ENCODE measurements around the gene YIF1A.

YIF1A gene

DNA sequence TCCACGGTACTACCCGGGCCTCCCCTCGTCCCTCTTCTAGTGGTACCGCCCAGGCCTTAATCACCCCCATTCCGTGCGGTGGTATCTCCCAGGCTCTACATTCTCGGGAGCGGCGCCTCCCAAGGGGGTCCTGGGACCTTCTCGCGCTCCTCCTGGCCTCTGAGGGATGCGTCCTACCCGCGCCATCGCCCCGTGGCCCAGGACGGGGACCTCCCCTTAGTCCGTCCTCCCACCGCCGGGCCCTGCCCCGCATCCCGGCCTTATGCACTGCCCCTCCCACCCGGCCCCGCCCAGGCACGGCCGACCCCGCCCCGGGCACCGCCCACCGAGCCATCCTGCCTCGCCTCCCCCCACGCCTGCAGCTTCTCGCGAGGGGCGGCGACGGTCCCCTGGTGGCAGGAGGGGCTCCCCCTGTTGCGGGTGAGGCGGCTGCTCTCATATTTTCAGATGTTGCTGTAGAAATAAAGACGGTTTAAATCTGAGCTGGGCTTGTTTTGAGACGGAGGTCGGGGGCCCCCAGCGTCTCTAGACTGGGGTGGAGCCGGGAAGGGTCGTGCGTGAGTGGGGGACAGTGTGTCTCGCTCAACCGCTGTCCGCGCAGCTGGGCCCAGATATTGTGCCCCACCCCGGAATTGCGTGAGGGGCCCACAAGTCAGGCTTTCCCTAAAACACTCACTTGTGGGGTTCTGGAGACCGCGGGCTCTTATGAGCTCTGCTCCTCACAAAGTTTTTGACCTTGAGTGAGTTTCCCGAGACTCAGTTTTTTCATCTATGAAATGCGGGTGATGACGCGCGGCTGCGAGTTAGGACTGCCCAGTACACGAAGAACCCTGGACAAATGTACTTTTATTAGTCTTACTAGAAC lies 21.3 kb downstream of the YIF1A start:
- Mint-ChIP-seq H3K27ac (peak overlapping the region; percentile 87), H3K9me3 (no peaks in the 10 kb centered on the region)

DNA sequence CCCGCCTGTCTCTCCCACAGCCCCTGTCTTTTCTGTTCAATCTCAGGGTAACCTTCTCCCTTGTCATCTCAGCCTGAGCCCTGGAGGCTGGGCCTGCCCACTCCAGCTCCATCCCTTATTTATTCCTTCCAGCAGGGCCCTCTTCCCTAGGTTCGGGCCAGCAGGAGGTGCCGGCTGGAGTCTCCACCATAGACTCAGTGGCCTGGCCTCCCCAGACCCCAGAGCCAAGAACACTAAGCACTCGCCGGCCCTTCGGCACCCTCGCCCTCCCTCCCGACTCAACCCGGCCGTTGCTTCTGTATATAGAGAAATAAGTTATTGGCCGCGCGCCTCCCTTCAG lies 21.9 kb downstream of the YIF1A start:
- Mint-ChIP-seq H3K4me3 (peak overlapping the region; percentile 91), H3K36me3 (ENCODE audit: low read depth) (peaks cover 32% of the 10 kb centered on the region), H3K9me3 (no peaks in the 10 kb centered on the region), H3K27me3 (peaks cover 3% of the 10 kb centered on the region), H3K27ac (peak overlapping the region; percentile 87), H3K4me1 (ENCODE audit: low read depth) (peaks cover 44% of the 10 kb centered on the region)
- intact Hi-C loops (cut with micrococcal nuclease) = loop anchor here (5.0 kb wide), 1 partner anchor 350 kb away; the partner anchor contains the start of genes C11orf68 and DRAP1

More for the DNA sequence above, 21.3 kb downstream of the YIF1A start:
- Mint-ChIP-seq H3K4me1 (ENCODE audit: low read depth) (peaks cover 44% of the 10 kb centered on the region), H3K4me3 (peak overlapping the region; percentile 91), H3K27me3 (peaks cover 3% of the 10 kb centered on the region), H3K36me3 (ENCODE audit: low read depth) (peaks cover 38% of the 10 kb centered on the region)
- intact Hi-C loops (cut with micrococcal nuclease) = loop anchor here (2.0 to 5.0 kb wide), 2 partner anchors 15 to 350 kb away; partner anchors contain the start of genes C11orf68 and DRAP1

DNA sequence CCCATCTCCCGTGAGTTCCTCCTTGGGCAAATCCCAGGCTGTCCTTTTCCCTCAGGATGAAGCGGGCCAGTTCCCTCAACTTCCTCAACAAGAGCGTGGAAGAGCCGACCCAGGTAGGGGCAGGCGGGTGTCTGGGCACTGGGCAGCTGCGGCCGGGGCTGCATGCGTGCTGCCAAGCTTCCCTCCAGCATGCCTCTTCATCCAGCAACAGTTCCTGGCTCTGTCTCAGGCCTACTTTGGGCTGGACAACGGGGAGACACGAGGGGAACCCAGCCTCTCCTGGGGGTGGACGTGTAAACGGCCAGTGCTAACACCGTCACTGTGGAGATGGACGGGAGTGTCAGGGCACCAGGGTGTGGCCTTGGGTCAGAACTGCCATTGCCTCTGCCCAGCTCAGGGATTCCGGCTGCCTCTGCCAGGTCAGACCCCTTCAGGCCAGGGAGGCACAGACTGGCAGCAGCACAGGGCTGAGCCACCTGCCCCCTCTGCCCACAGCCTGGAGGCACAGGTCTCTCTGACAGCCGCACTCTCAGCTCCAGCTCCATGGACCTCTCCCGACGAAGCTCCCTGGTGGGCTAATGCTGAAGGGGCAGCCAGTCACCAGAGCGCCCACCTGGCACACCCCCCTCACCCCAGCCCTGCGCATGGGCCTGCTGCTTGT lies 22.4 kb downstream of the YIF1A start:
- intact Hi-C loops (cut with micrococcal nuclease) = loop anchor here (5.0 kb wide), 1 partner anchor 349 kb away; the partner anchor contains the start of genes C11orf68 and DRAP1
- Mint-ChIP-seq H3K9me3 (no peaks in the 10 kb centered on the region), H3K27ac (peak overlapping the region; percentile 87), H3K27me3 (peaks cover 5% of the 10 kb centered on the region), H3K4me3 (peak overlapping the region; percentile 91), H3K36me3 (ENCODE audit: low read depth) (peaks cover 29% of the 10 kb centered on the region), H3K4me1 (ENCODE audit: low read depth) (peaks cover 44% of the 10 kb centered on the region)

DNA sequence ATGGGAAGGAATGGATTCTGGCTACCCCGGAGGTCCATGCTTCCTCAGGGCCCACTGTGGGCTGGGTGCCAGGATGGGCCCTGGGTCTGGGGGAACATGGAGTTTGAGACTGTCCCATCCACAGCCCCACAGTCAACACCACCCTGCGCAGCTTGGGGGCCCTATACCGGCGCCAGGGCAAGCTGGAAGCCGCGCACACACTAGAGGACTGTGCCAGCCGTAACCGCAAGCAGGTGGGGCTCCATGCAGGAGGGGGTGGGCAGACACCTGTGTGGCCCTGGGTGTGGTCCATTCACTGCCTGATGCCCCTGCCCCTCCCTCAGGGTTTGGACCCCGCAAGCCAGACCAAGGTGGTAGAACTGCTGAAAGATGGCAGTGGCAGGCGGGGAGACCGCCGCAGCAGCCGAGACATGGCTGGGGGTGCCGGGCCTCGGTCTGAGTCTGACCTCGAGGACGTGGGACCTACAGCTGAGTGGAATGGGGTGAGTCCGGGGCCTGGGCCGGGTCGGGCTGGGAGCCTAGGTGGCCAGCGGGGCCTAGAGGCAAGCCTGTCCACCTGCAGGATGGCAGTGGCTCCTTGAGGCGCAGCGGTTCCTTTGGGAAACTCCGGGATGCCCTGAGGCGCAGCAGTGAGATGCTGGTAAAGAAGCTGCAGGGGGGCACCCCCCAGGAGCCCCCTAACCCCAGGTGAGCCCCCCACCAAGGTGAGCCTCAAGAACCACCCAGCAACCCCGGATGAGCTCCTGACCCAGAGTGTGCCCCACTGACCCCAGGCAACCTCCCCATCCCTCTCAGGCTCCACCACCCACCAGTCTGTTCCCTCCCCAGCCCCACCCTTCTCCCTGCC lies 23.2 kb downstream of the YIF1A start:
- peaks cover 25% of the 10 kb centered on the region for H3K36me3 Mint-ChIP-seq (ENCODE audit: low read depth)
- intact Hi-C loops (cut with micrococcal nuclease) = loop anchor here (5.0 kb wide), 1 partner anchor 348 kb away; the partner anchor contains the start of genes C11orf68 and DRAP1
- no peaks in the 10 kb centered on the region for H3K9me3 Mint-ChIP-seq
- H3K27ac Mint-ChIP-seq = no peak overlapping the region
- peaks cover 7% of the 10 kb centered on the region for H3K27me3 Mint-ChIP-seq
- no peak overlapping the region for H3K4me3 Mint-ChIP-seq
- peaks cover 41% of the 10 kb centered on the region for H3K4me1 Mint-ChIP-seq (ENCODE audit: low read depth)

DNA sequence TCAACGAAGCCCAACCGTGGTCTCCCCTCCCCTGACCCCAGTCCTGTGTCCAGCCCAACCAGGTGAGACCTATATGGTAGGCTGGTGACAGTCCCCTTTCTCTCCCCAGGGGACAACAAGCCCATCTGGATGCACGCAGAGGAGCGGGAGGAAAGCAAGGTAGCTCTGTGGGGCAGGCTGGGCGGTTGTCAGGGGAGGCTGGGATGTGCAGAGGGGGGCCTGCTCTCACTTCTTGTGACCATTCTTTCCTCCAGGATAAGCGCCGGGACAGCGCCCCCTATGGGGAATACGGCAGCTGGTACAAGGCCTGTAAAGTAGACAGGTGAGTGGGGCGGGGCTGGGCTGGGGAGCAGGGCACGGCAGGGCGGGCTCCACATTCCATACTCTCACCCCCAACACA lies 24.0 kb downstream of the YIF1A start:
- Mint-ChIP-seq H3K4me3 (no peak overlapping the region), H3K36me3 (ENCODE audit: low read depth) (peaks cover 17% of the 10 kb centered on the region), H3K9me3 (no peaks in the 10 kb centered on the region), H3K27ac (no peak overlapping the region), H3K27me3 (peaks cover 9% of the 10 kb centered on the region), H3K4me1 (ENCODE audit: low read depth) (peaks cover 32% of the 10 kb centered on the region)
- intact Hi-C loops (cut with micrococcal nuclease) = loop anchor here (5.0 kb wide), 1 partner anchor 348 kb away; the partner anchor contains the start of genes C11orf68 and DRAP1

DNA sequence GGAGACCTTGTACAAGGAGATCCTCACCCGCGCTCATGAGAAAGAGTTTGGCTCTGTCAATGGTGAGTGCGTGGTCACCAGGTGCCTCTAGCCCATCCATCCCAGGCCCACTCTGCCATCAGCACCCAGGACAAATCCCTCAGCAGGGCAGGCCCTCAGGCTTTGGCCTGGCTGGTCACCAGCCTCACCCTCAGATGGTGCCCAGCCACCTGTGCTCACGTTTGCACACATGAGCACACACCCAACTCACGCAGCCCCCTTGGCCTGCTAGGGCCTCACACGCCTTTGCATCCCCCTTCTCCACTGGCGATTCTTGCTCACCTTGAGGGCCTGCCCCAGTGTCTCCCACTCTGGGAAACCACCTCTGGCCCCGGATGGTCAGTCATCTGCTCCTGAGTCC lies 24.6 kb downstream of the YIF1A start:
- intact Hi-C loops (cut with micrococcal nuclease) = no loop called here
- Mint-ChIP-seq H3K36me3 (ENCODE audit: low read depth) (peaks cover 14% of the 10 kb centered on the region), H3K4me3 (no peak overlapping the region), H3K27ac (no peak overlapping the region), H3K27me3 (peaks cover 14% of the 10 kb centered on the region), H3K4me1 (ENCODE audit: low read depth) (peaks cover 27% of the 10 kb centered on the region), H3K9me3 (no peaks in the 10 kb centered on the region)

DNA sequence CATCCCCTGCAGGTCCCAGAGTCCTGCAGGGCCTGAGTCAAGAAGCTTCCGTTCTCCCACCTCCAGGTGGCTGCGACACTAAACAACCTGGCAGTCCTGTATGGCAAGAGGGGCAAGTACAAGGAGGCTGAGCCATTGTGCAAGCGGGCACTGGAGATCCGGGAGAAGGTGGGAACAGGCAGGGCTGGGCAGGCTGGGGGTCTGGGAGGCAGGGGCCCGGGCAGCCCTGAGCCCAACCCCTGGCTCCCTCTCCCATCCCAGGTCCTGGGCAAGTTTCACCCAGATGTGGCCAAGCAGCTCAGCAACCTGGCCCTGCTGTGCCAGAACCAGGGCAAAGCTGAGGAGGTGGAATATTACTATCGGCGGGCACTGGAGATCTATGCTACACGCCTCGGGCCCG lies 25.2 kb downstream of the YIF1A start:
- Mint-ChIP-seq H3K36me3 (ENCODE audit: low read depth) (peaks cover 8% of the 10 kb centered on the region), H3K4me1 (ENCODE audit: low read depth) (peaks cover 23% of the 10 kb centered on the region), H3K27ac (no peak overlapping the region), H3K27me3 (peaks cover 20% of the 10 kb centered on the region), H3K4me3 (no peak overlapping the region), H3K9me3 (no peaks in the 10 kb centered on the region)
- intact Hi-C loops (cut with micrococcal nuclease) = no loop called here

DNA sequence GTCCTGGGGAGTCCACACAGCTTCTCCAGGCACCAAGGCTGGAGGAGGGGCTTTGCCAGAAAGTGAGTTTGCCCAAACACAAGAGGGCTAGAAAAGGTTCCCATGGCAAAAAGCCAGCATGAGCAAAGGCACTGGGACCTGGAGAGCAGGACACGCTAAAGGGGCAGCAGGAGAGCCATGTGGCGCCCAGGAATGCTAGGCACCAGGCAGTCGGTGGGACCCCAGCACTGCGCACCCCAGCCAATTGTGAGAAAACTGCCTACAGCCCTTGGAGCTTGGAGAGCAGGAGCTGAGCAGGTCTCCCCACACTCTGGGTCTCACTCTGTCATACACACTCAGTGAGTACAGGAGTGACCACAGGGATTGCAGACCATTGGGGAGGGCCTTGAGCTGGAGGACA lies 25.7 kb downstream of the YIF1A start:
- intact Hi-C loops (cut with micrococcal nuclease) = no loop called here

DNA sequence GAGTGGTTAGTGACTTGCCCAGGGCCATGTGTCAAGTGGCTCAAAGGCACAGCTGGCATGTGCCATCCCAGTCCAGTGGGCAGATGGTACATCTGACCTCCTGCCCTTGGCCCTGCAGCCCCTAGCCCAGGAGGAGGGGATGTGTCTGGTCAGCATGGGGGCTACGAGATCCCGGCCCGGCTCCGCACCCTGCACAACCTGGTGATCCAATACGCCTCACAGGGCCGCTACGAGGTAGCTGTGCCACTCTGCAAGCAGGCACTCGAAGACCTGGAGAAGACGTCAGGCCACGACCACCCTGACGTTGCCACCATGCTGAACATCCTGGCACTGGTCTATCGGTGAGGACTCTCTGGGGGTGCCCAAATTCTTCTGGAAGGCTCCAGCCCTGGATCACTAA lies 26.2 kb downstream of the YIF1A start:
- Mint-ChIP-seq H3K27me3 (peaks cover 25% of the 10 kb centered on the region), H3K9me3 (no peaks in the 10 kb centered on the region), H3K36me3 (ENCODE audit: low read depth) (peaks cover 8% of the 10 kb centered on the region), H3K27ac (no peak overlapping the region), H3K4me1 (ENCODE audit: low read depth) (peaks cover 25% of the 10 kb centered on the region), H3K4me3 (no peak overlapping the region)
- intact Hi-C loops (cut with micrococcal nuclease) = no loop called here

More for the DNA sequence above, 25.7 kb downstream of the YIF1A start:
- Mint-ChIP-seq H3K4me1 (ENCODE audit: low read depth) (peaks cover 28% of the 10 kb centered on the region), H3K9me3 (no peaks in the 10 kb centered on the region), H3K27me3 (peaks cover 25% of the 10 kb centered on the region), H3K27ac (no peak overlapping the region), H3K36me3 (ENCODE audit: low read depth) (peaks cover 8% of the 10 kb centered on the region), H3K4me3 (no peak overlapping the region)

DNA sequence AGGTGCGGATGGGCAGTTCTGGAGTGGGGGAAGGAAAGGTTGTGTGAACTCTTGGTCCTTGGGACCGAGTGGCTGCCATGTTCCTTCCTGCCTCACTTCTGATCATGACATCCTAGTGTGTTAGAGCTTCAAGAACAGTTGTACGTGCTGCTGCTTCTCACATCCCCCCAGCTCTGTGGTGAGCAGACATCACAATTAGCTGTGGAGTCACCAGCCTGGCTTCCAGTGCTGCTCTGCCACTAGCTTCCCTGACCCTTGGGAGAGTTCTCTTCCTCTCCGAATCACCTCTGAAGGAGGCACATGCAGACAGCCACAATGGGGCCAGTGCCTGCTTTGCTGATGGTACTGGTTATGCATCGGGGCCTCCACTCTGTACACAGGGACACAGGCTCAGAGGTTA lies 26.8 kb downstream of the YIF1A start:
- peaks cover 23% of the 10 kb centered on the region for H3K4me1 Mint-ChIP-seq (ENCODE audit: low read depth)
- intact Hi-C loops (cut with micrococcal nuclease) = no loop called here
- H3K27me3 Mint-ChIP-seq = peaks cover 30% of the 10 kb centered on the region
- no peak overlapping the region for H3K27ac Mint-ChIP-seq
- peaks cover 5% of the 10 kb centered on the region for H3K36me3 Mint-ChIP-seq (ENCODE audit: low read depth)
- no peaks in the 10 kb centered on the region for H3K9me3 Mint-ChIP-seq
- no peak overlapping the region for H3K4me3 Mint-ChIP-seq

DNA sequence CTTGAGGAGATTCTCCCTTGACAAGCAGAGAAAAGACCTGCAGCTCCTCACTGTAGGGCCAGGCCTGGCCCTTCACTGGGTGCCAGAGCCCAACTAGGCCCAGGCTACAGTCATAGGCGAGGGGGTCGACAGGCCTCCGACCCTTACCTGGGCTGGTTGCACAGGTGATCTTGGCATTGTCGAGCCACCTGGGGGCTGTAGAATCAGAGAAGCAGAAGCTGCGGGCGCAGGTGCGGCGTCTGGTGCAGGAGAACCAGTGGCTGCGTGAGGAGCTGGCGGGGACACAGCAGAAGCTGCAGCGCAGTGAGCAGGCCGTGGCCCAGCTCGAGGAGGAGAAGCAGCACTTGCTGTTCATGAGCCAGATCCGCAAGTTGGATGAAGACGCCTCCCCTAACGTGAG lies 27.4 kb downstream of the YIF1A start:
- peaks cover 23% of the 10 kb centered on the region for H3K4me1 Mint-ChIP-seq (ENCODE audit: low read depth)
- no peak overlapping the region for H3K27ac Mint-ChIP-seq
- H3K27me3 Mint-ChIP-seq = peaks cover 36% of the 10 kb centered on the region
- peaks cover 5% of the 10 kb centered on the region for H3K36me3 Mint-ChIP-seq (ENCODE audit: low read depth)
- no peaks in the 10 kb centered on the region for H3K9me3 Mint-ChIP-seq
- intact Hi-C loops (cut with micrococcal nuclease) = no loop called here
- no peak overlapping the region for H3K4me3 Mint-ChIP-seq

DNA sequence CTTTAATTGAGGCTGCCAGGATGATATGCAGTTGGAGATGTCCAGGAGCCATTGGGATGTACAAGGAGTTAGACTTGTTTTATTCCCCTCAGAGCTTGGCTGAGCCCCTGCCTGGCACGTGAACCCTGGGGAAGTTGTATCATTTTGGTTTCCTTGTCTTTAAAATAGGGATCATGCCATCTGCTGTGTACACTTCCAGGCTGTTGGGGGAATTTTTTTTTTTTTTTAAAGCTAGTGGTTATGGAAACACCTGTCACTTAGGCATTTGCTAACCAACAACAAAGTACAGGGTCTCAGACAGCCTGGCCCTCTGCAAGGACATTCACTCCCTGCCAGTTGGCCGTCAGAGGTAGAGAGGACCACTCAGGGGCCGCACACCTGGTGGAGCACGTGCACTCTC lies 29.0 kb downstream of the YIF1A start:
- intact Hi-C loops (cut with micrococcal nuclease) = no loop called here
- Mint-ChIP-seq H3K27ac (no peak overlapping the region), H3K9me3 (no peaks in the 10 kb centered on the region), H3K27me3 (peaks cover 52% of the 10 kb centered on the region), H3K4me3 (no peak overlapping the region), H3K36me3 (ENCODE audit: low read depth) (peaks cover 5% of the 10 kb centered on the region), H3K4me1 (ENCODE audit: low read depth) (peaks cover 15% of the 10 kb centered on the region)

DNA sequence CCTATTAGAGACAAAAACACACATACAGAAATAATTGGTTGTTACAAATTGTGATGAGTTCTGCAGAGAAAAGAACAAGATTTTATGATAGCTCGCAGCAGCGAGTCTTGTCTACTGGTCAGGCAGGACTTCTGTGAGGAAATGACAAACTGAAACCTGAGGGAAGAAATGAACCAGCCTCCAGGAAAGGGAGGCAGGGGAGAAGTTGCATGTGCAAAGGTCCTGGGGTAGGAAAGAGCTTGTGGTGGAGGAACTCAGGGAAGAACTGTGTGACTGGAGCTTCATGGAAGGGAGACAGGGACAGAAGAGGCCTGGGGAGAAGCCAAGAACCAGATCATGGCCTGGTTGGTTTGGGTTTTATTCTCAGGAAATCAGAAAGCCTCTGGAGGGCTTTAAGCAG lies 29.7 kb downstream of the YIF1A start:
- Mint-ChIP-seq H3K4me1 (ENCODE audit: low read depth) (peaks cover 15% of the 10 kb centered on the region), H3K27ac (no peak overlapping the region), H3K27me3 (peaks cover 56% of the 10 kb centered on the region), H3K4me3 (no peak overlapping the region), H3K36me3 (ENCODE audit: low read depth) (peaks cover 5% of the 10 kb centered on the region), H3K9me3 (no peaks in the 10 kb centered on the region)
- intact Hi-C loops (cut with micrococcal nuclease) = no loop called here

Data from dendritic cell treated with granulocyte-macrophage colony-stimulating factor and Interleukin-4, amounts not matched to agents 40 ng/mL and 50 ng/mL, for 4 days (primary cell).